GM19025 (cell line): ENCODE measurements around the gene KLF15.

Experiments used
- ATAC-seq: cut with Tn5 transposase; IDR thresholded peaks from one replicate; pipeline ENCODE4 v1.9.1; 2021; ENCODE audit warnings: mild to moderate bottlenecking, low read depth, moderate library complexity; ENCODE audit not compliant: unreplicated experiment

Gene KLF15

GRCh38 chr3:126364130-126364695 lies 7.0 kb upstream of the KLF15 start:
- ATAC-seq: no peak

- no peak for ATAC-seq
Observed at GRCh38 chr3:126361211-126361610, 4.0 kb upstream of the KLF15 start.

GRCh38 chr3:126360714-126361060 lies 3.5 kb upstream of the KLF15 start:
- ATAC-seq: no peak

- no peak for ATAC-seq
Observed at GRCh38 chr3:126360046-126360713, 3.0 kb upstream of the KLF15 start.

- ATAC-seq: no peak
Observed at GRCh38 chr3:126358816-126359181, 1.6 kb upstream of the KLF15 start.

- no peak for ATAC-seq
Observed at GRCh38 chr3:126358038-126358815, 1.0 kb upstream of the KLF15 start.

GRCh38 chr3:126356373-126357264 lies 589 bp downstream of the KLF15 start:
- no peak for ATAC-seq

- no peak for ATAC-seq
Observed at GRCh38 chr3:126355777-126356372, 1.3 kb downstream of the KLF15 start.

- ATAC-seq: no peak
Observed at GRCh38 chr3:126355251-126355650, 2.0 kb downstream of the KLF15 start.

- no peak for ATAC-seq
Observed at GRCh38 chr3:126354776-126355175, 2.4 kb downstream of the KLF15 start.

GRCh38 chr3:126353694-126354321 lies 3.4 kb downstream of the KLF15 start:
- ATAC-seq: no peak

- ATAC-seq: no peak
Observed at GRCh38 chr3:126352476-126353454, 4.4 kb downstream of the KLF15 start.

GRCh38 chr3:126351771-126352475 lies 5.3 kb downstream of the KLF15 start:
- no peak for ATAC-seq

GRCh38 chr3:126351086-126351770 lies 6.0 kb downstream of the KLF15 start:
- no peak for ATAC-seq

GRCh38 chr3:126350502-126351085 lies 6.6 kb downstream of the KLF15 start:
- ATAC-seq: no peak

GRCh38 chr3:126349611-126350501 lies 7.4 kb downstream of the KLF15 start:
- ATAC-seq: no peak
